ENCODE data around the gene GRID2. TPM values are rescaled to one million over a fixed set of nuclear protein-coding genes. Genes with fewer than 3 reads are reported as not detected.

Gene GRID2
- total and polyA plus RNA-seq, 2 donors (not counting 1 experiment from before 2014, with no cell fraction given): under 0.01 to 0.02 TPM

DNA sequence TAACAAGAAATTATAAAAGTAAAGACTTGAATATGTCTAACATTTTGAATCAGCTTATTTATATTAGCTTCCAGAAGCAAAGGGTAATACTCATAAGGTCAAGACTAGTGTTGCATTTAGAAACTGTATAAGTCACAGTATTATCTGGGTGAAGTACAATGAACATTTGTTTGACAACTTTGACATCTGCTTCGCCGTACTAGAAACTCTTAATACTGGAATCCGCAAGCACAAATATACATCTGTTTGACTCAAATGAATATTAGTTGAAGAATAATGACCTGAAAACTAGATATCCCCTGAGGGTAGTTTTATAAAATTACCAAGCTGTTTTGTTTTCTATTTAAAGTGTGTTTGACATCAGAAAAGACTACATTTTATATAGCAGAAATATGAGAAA is 1389.4 kb downstream of the GRID2 start:
- no peaks in the 10 kb centered on the region for H3K79me2 ChIP-seq (ENCODE audit: control insufficient read depth, insufficient read depth, low read length)
- no peaks in the 10 kb centered on the region for H3K4me1 ChIP-seq (ENCODE audit: control insufficient read depth, extremely low read depth, insufficient read depth, low read length)
- H3K27me3 ChIP-seq (ENCODE audit: control insufficient read depth, insufficient read depth, low read length): no peaks in the 10 kb centered on the region
- H3K9ac ChIP-seq (ENCODE audit: insufficient read depth, low read length): no peak overlapping the region
- H3K36me3 ChIP-seq (ENCODE audit: control insufficient read depth, insufficient read depth, low read length): no peaks in the 10 kb centered on the region
- DNase-seq (ENCODE audit: low read depth in 2 of 2): no peak
- H2AFZ ChIP-seq (ENCODE audit: low read length): no peak overlapping the region
- H3K4me3 ChIP-seq (replicated peaks in 1 of 4; ENCODE audit: control extremely low read depth in 1 of 4, insufficient read depth in 1 of 4, low read depth in 3 of 4, low read length in 4 of 4): no peak overlapping the region
- TF ChIP-seq, protein P1, sequence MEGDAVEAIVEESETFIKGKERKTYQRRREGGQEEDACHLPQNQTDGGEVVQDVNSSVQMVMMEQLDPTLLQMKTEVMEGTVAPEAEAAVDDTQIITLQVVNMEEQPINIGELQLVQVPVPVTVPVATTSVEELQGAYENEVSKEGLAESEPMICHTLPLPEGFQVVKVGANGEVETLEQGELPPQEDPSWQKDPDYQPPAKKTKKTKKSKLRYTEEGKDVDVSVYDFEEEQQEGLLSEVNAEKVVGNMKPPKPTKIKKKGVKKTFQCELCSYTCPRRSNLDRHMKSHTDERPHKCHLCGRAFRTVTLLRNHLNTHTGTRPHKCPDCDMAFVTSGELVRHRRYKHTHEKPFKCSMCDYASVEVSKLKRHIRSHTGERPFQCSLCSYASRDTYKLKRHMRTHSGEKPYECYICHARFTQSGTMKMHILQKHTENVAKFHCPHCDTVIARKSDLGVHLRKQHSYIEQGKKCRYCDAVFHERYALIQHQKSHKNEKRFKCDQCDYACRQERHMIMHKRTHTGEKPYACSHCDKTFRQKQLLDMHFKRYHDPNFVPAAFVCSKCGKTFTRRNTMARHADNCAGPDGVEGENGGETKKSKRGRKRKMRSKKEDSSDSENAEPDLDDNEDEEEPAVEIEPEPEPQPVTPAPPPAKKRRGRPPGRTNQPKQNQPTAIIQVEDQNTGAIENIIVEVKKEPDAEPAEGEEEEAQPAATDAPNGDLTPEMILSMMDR (conservative IDR thresholded peaks at IDR 0.05 in 1 of 2, IDR thresholded peaks at IDR 0.05 in 1 of 2; ENCODE audit: low read depth in 1 of 2, low read length in 2 of 2): no peak
- TF ChIP-seq EZH2 (IDR thresholded peaks at IDR 0.05; ENCODE audit: low read length, missing control alignments): no peak
- H4K20me1 ChIP-seq (ENCODE audit: control insufficient read depth, extremely low read depth, insufficient read depth, low read length): no peaks in the 10 kb centered on the region
- no peak overlapping the region for H3K4me2 ChIP-seq (ENCODE audit: extremely low read depth, insufficient read depth, low read length)
- no peaks in the 10 kb centered on the region for H3K9me3 ChIP-seq (ENCODE audit: control insufficient read depth, insufficient read depth, low read depth, low read length)
- H3K27ac ChIP-seq (ENCODE audit: insufficient read depth, low read length): no peak overlapping the region

DNA sequence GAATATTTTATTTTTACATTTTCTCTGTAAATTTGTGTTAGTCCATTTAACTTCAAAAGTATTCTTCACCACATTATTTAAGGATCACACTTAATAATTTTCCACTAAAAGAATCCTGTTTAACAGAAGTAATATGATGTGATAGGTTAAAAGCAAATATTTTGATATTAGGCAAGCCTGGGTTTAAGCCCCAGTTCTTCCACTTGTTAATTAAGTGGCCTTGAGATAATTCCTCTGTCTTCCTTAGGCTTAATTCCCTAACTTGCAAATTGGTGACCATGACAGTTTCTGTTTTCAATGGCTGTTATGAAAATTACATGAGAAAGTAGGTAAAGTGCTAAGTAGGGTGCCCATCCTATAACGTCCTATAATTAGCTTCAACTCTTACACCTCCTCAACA is 1394.9 kb downstream of the GRID2 start:
- Histone ChIP-seq H3K4me1 (ENCODE audit: control insufficient read depth, extremely low read depth, insufficient read depth, low read length) (no peaks in the 10 kb centered on the region), H3K27me3 (ENCODE audit: control insufficient read depth, insufficient read depth, low read length) (no peaks in the 10 kb centered on the region), H3K79me2 (ENCODE audit: control insufficient read depth, insufficient read depth, low read length) (no peaks in the 10 kb centered on the region), H4K20me1 (ENCODE audit: control insufficient read depth, extremely low read depth, insufficient read depth, low read length) (no peaks in the 10 kb centered on the region), H3K27ac (ENCODE audit: insufficient read depth, low read length) (no peak overlapping the region), H2AFZ (ENCODE audit: low read length) (no peak overlapping the region), H3K9me3 (ENCODE audit: control insufficient read depth, insufficient read depth, low read depth, low read length) (no peaks in the 10 kb centered on the region), H3K9ac (ENCODE audit: insufficient read depth, low read length) (no peak overlapping the region), H3K4me2 (ENCODE audit: extremely low read depth, insufficient read depth, low read length) (no peak overlapping the region), H3K4me3 (replicated peaks in 1 of 4; ENCODE audit: control extremely low read depth in 1 of 4, insufficient read depth in 1 of 4, low read depth in 3 of 4, low read length in 4 of 4) (no peak overlapping the region), H3K36me3 (ENCODE audit: control insufficient read depth, insufficient read depth, low read length) (no peaks in the 10 kb centered on the region)
- DNase-seq (ENCODE audit: low read depth in 2 of 2): no peak
- no peak for TF ChIP-seq EZH2 (IDR thresholded peaks at IDR 0.05; ENCODE audit: low read length, missing control alignments)
- TF ChIP-seq, protein P1 (conservative IDR thresholded peaks at IDR 0.05 in 1 of 2, IDR thresholded peaks at IDR 0.05 in 1 of 2; ENCODE audit: low read depth in 1 of 2, low read length in 2 of 2): no peak

DNA sequence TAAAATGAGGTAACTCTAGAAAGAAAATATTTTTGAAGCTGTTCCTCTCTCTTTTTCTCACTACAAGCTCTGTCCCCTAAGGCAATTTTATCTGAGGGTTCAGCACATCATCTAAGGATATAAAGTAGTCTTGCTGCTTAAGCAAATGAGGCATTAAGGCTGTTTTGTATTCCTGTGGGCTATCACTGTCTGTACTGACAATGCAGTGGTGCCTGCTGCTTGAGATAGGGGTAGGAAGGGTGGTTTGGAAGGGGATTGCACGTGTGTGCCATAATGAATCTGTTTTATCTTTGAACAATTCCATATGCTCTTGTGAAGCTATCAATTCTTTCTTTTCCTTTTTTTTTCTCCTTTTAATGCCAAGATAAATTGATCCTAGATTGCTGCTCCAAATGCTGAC is 1396.8 kb downstream of the GRID2 start:
- no peak overlapping the region for H3K4me3 ChIP-seq (replicated peaks in 1 of 4; ENCODE audit: control extremely low read depth in 1 of 4, insufficient read depth in 1 of 4, low read depth in 3 of 4, low read length in 4 of 4)
- no peaks in the 10 kb centered on the region for H3K27me3 ChIP-seq (ENCODE audit: control insufficient read depth, insufficient read depth, low read length)
- H3K27ac ChIP-seq (ENCODE audit: insufficient read depth, low read length): no peak overlapping the region
- H3K4me2 ChIP-seq (ENCODE audit: extremely low read depth, insufficient read depth, low read length): no peak overlapping the region
- H3K9ac ChIP-seq (ENCODE audit: insufficient read depth, low read length): no peak overlapping the region
- H3K4me1 ChIP-seq (ENCODE audit: control insufficient read depth, extremely low read depth, insufficient read depth, low read length): no peaks in the 10 kb centered on the region
- H2AFZ ChIP-seq (ENCODE audit: low read length): no peak overlapping the region
- DNase-seq (ENCODE audit: low read depth in 2 of 2): no peak
- no peaks in the 10 kb centered on the region for H3K79me2 ChIP-seq (ENCODE audit: control insufficient read depth, insufficient read depth, low read length)
- H4K20me1 ChIP-seq (ENCODE audit: control insufficient read depth, extremely low read depth, insufficient read depth, low read length): no peaks in the 10 kb centered on the region
- no peaks in the 10 kb centered on the region for H3K36me3 ChIP-seq (ENCODE audit: control insufficient read depth, insufficient read depth, low read length)
- TF ChIP-seq, protein P1 (conservative IDR thresholded peaks at IDR 0.05 in 1 of 2, IDR thresholded peaks at IDR 0.05 in 1 of 2; ENCODE audit: low read depth in 1 of 2, low read length in 2 of 2): no peak
- H3K9me3 ChIP-seq (ENCODE audit: control insufficient read depth, insufficient read depth, low read depth, low read length): no peaks in the 10 kb centered on the region

Measured in fibroblast of lung (primary cell).